Colonic mucosa (tissue), 4 donors: ENCODE measurements around the gene TMEM63A. TPM values are rescaled to one million over a fixed set of nuclear protein-coding genes. Genes with fewer than 3 reads are reported as not detected.

ENCODE experiments used
- DNase-seq: peaks from one replicate; pipeline ENCODE4 v3.0.0-alpha.2; 2020
- H3K27ac ChIP-seq: fragments of 200-600 bp; one replicate; pipeline ENCODE4 v1.8.0; 2021
- H3K27me3 ChIP-seq: fragments of 200-600 bp; one replicate; pipeline ENCODE4 v1.8.0; 2021
- H3K36me3 ChIP-seq: fragments of 200-600 bp; one replicate; pipeline ENCODE4 v1.8.0; 2021
- H3K4me1 ChIP-seq: fragments of 200-600 bp; one replicate; pipeline ENCODE4 v1.8.0; 2021; ENCODE audit warnings: mild to moderate bottlenecking
- H3K4me3 ChIP-seq: fragments of 200-600 bp; one replicate; pipeline ENCODE4 v1.8.0; 2021
- H3K9ac ChIP-seq, 2 donors: one replicate each; pipeline ENCODE4 v1.7.0; 2013; ENCODE audit warnings: control low read depth in 2 of 2, low read depth in 2 of 2, low read length in 2 of 2
- H3K9me3 ChIP-seq: fragments of 200-600 bp; one replicate; pipeline ENCODE4 v1.8.0; 2021
- CTCF ChIP-seq: fragments of 200-600 bp; IDR thresholded peaks from one replicate; pipeline ENCODE4 v1.8.0; 2022; ENCODE audit warnings: antibody characterized with exemption, mild to moderate bottlenecking
- intact Hi-C: fragments of 100-400 bp; cut with DNase I; formaldehyde crosslinking; loops from one replicate; pipeline ENCODE4 v1.14.1; 2022
- total RNA-seq, 2 donors: library from RNA; stranded (reverse); fragmentation: NEBNext Ultra II Directional in 1 of 2; extraction: Animal tissue kit (Norgen Biotek cat#: 25700) in 1 of 2; gene quantifications; one replicate each; pipeline ENCODE4 v1.2.1, GENCODE V29; 2021
- donor health status: healthy.
- donor health status: DM: no; HTN: no; CAD: no.
- donor health status: DM: no; HTN: no; CAD: no.

The TMEM63A gene
- total RNA-seq, 2 donors from 2014 or later = 124 to 165 TPM

- Histone ChIP-seq H3K4me1 (peaks cover 8% of the 10 kb centered on the region), H3K27me3 (no peaks in the 10 kb centered on the region), H3K4me3 (no peak overlapping the region), H3K9ac (no peak overlapping the region), H3K9me3 (no peaks in the 10 kb centered on the region), H3K27ac (no peak overlapping the region), H3K36me3 (peaks cover 10% of the 10 kb centered on the region)
- DNase-seq = no peak
- intact Hi-C loops = no loop called here
- TF ChIP-seq CTCF = no peak
Measured at GRCh38 chr1:225851805-225852204, 30.4 kb downstream of the TMEM63A start.

GRCh38 chr1:225850370-225850769, 31.8 kb downstream of the TMEM63A start:
- no peak for DNase-seq
- no peak for TF ChIP-seq CTCF
- no peak overlapping the region for H3K9ac ChIP-seq
- H3K4me3 ChIP-seq = no peak overlapping the region
- intact Hi-C loops = no loop called here
- peaks cover 8% of the 10 kb centered on the region for H3K4me1 ChIP-seq
- no peak overlapping the region for H3K27ac ChIP-seq
- H3K27me3 ChIP-seq = no peaks in the 10 kb centered on the region
- peaks cover 10% of the 10 kb centered on the region for H3K36me3 ChIP-seq
- H3K9me3 ChIP-seq = no peaks in the 10 kb centered on the region

- DNase-seq = no peak
- intact Hi-C loops = loop anchor here (5.0 to 10.0 kb wide), 3 partner anchors 62 to 125 kb away; partner anchors contain the start of gene SRP9
Measured at GRCh38 chr1:225849925-225850324, 32.3 kb downstream of the TMEM63A start.

GRCh38 chr1:225848030-225848955, 33.9 kb downstream of the TMEM63A start:
- no peak for DNase-seq
- no peaks in the 10 kb centered on the region for H3K9me3 ChIP-seq
- H3K27ac ChIP-seq = peak overlapping the region; percentile 19
- no peaks in the 10 kb centered on the region for H3K27me3 ChIP-seq
- peaks cover 8% of the 10 kb centered on the region for H3K4me1 ChIP-seq
- no peaks in the 10 kb centered on the region for H3K36me3 ChIP-seq
- intact Hi-C loops = loop anchor here (5.0 to 10.0 kb wide), 3 partner anchors 64 to 127 kb away; partner anchors contain the start of gene SRP9
- peak overlapping the region in 1 of 2 donors; percentile 31 for H3K9ac ChIP-seq
- no peak overlapping the region for H3K4me3 ChIP-seq
- TF ChIP-seq CTCF = no peak

More at GRCh38 chr1:225849925-225850324, 32.3 kb downstream of the TMEM63A start:
- peaks cover 7% of the 10 kb centered on the region for H3K36me3 ChIP-seq
- TF ChIP-seq CTCF = no peak
- H3K4me1 ChIP-seq = peaks cover 8% of the 10 kb centered on the region
- no peaks in the 10 kb centered on the region for H3K27me3 ChIP-seq
- no peaks in the 10 kb centered on the region for H3K9me3 ChIP-seq
- no peak overlapping the region for H3K27ac ChIP-seq
- no peak overlapping the region for H3K4me3 ChIP-seq
- H3K9ac ChIP-seq = no peak overlapping the region

- DNase-seq = peak; percentile 78
- intact Hi-C loops = loop anchor here (5.0 to 10.0 kb wide), 3 partner anchors 65 to 127 kb away; partner anchors contain the start of gene SRP9
- H3K36me3 ChIP-seq = no peaks in the 10 kb centered on the region
- peaks cover 8% of the 10 kb centered on the region for H3K4me1 ChIP-seq
- no peak for TF ChIP-seq CTCF
- peak overlapping the region; percentile 19 for H3K27ac ChIP-seq
- H3K9me3 ChIP-seq = no peaks in the 10 kb centered on the region
- H3K4me3 ChIP-seq = no peak overlapping the region
- no peaks in the 10 kb centered on the region for H3K27me3 ChIP-seq
- H3K9ac ChIP-seq = peak overlapping the region in 1 of 2 donors; percentile 31
Measured at GRCh38 chr1:225847610-225848009, 34.6 kb downstream of the TMEM63A start.
